Measurements from ENCODE around the gene SPTBN1. TPM values are rescaled to one million over a fixed set of nuclear protein-coding genes. Genes with fewer than 3 reads are reported as not detected.
A peak's percentile ranks its signal among the peaks of the same experiment; 100 is the strongest.

The SPTBN1 gene
- total RNA-seq (2014; rRNA removed; shearing (Covaris generic)), result 189 and 204 TPM in 2 replicates
- polyA plus RNA-seq (2016; fragmentation: Nextera tagmentation; extraction: Ambion mirVana), result 58.1 and 59.1 TPM in 2 replicates
- long read RNA-seq, partial matches to known transcripts, result 27 of 28 reads
- long read RNA-seq, other reads (novel, unspliced or antisense), result 0 of 28 reads

DNA sequence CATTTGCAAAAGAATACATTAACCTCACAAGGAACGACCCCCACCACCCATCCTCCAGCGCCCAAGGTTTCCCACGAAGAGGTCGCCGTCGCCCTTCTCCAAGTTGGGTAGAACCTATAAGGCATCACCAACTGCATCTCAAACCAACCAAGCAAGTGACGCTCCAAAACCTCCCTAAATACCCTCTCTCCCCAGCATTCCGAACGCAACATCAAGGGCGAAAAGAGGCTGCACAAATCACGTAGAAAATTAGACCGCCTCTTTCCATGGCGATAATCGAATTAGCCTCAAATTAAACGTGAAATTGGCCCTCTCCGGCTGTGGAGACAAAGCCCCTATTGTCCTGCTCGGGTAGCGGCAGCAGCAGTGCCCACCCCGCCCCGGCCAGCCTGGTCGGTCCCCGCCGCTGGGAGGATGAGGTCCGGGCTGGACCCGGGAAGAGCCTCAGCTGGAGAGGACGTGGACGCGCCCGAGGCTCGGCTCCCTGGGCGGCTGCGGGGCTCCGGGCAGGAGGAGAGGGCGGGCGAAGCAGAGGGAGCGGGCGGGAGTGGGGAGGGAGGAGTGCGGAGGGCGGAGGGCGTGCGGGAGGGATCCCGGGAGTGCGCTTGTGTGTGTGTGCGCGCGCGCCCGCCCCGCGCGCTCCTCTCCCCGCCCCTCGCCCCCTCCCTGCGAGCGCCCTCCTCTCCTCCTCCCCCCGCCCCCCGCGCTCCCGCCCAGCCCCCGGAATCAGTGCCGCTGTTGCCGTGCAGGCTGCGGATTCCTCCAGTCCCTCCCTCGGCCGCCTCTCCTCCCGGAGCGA is at the start of gene SPTBN1:
SPTBN1 (plus strand) TSS at position 765 of the 799 bp plus-strand sequence. CDS start 70,092 bp downstream, outside the sequence.
- H3K27ac Mint-ChIP-seq, result peak within 1 kb of the TSS; percentile 44; the same call in 1 of the 2 replicates
- H3K27ac ChIP-seq (ENCODE audit: low read depth), result peak within 1 kb of the TSS; percentile 83; the same call in 1 of the 2 replicates
- peak; percentile 69 for ATAC-seq

More for the DNA sequence above, at the start of gene SPTBN1:
- Histone ChIP-seq H3K27me3 (ENCODE audit: insufficient read depth) (peaks cover 10% of the 10 kb centered on the region), H3K4me3 (peak within 1 kb of the TSS; percentile 96), H4K20me1 (replicated peaks; ENCODE audit: insufficient read depth) (peaks cover 14% of the 10 kb centered on the region), H3K79me2 (replicated peaks; ENCODE audit: insufficient read depth) (peaks cover 29% of the 10 kb centered on the region), H3K36me3 (ENCODE audit: insufficient read depth) (no peaks in the 10 kb centered on the region), H3K9me2 (ENCODE audit: insufficient read depth) (no peaks in the 10 kb centered on the region), H2AFZ (peak within 1 kb of the TSS; percentile 96), H3K4me2 (peak within 1 kb of the TSS; percentile 98), H3F3A (replicated peaks; ENCODE audit: low read depth) (0 out of 2 replicates have a peak, but pooled peaks cover 6% of the 10 kb centered on the region), H3K4me1 (ENCODE audit: insufficient read depth) (peaks cover 26% of the 10 kb centered on the region)
- Mint-ChIP-seq H3K4me1 (peaks cover 36% of the 10 kb centered on the region), H3K27me3 (ENCODE audit: insufficient read depth, low read depth, poor library complexity) (peaks cover 13% of the 10 kb centered on the region), H3K9me3 (no peaks in the 10 kb centered on the region), H3K36me3 (ENCODE audit: low read depth) (no peaks in the 10 kb centered on the region), H3K4me3 (peak within 1 kb of the TSS; percentile 90)
- DNase-seq (ENCODE audit: low spot score), result peak; percentile 92
- TF ChIP-seq, protein P1, sequence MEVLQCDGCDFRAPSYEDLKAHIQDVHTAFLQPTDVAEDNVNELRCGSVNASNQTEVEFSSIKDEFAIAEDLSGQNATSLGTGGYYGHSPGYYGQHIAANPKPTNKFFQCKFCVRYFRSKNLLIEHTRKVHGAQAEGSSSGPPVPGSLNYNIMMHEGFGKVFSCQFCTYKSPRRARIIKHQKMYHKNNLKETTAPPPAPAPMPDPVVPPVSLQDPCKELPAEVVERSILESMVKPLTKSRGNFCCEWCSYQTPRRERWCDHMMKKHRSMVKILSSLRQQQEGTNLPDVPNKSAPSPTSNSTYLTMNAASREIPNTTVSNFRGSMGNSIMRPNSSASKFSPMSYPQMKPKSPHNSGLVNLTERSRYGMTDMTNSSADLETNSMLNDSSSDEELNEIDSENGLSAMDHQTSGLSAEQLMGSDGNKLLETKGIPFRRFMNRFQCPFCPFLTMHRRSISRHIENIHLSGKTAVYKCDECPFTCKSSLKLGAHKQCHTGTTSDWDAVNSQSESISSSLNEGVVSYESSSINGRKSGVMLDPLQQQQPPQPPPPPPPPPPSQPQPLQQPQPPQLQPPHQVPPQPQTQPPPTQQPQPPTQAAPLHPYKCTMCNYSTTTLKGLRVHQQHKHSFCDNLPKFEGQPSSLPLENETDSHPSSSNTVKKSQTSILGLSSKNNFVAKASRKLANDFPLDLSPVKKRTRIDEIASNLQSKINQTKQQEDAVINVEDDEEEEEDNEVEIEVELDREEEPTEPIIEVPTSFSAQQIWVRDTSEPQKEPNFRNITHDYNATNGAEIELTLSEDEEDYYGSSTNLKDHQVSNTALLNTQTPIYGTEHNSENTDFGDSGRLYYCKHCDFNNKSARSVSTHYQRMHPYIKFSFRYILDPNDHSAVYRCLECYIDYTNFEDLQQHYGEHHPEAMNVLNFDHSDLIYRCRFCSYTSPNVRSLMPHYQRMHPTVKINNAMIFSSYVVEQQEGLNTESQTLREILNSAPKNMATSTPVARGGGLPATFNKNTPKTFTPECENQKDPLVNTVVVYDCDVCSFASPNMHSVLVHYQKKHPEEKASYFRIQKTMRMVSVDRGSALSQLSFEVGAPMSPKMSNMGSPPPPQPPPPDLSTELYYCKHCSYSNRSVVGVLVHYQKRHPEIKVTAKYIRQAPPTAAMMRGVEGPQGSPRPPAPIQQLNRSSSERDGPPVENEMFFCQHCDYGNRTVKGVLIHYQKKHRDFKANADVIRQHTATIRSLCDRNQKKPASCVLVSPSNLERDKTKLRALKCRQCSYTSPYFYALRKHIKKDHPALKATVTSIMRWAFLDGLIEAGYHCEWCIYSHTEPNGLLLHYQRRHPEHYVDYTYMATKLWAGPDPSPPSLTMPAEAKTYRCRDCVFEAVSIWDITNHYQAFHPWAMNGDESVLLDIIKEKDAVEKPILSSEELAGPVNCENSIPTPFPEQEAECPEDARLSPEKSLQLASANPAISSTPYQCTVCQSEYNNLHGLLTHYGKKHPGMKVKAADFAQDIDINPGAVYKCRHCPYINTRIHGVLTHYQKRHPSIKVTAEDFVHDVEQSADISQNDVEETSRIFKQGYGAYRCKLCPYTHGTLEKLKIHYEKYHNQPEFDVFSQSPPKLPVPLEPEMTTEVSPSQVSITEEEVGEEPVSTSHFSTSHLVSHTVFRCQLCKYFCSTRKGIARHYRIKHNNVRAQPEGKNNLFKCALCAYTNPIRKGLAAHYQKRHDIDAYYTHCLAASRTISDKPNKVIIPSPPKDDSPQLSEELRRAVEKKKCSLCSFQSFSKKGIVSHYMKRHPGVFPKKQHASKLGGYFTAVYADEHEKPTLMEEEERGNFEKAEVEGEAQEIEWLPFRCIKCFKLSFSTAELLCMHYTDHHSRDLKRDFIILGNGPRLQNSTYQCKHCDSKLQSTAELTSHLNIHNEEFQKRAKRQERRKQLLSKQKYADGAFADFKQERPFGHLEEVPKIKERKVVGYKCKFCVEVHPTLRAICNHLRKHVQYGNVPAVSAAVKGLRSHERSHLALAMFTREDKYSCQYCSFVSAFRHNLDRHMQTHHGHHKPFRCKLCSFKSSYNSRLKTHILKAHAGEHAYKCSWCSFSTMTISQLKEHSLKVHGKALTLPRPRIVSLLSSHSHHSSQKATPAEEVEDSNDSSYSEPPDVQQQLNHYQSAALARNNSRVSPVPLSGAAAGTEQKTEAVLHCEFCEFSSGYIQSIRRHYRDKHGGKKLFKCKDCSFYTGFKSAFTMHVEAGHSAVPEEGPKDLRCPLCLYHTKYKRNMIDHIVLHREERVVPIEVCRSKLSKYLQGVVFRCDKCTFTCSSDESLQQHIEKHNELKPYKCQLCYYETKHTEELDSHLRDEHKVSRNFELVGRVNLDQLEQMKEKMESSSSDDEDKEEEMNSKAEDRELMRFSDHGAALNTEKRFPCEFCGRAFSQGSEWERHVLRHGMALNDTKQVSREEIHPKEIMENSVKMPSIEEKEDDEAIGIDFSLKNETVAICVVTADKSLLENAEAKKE (CRISPR knock-in tag; IDR thresholded peaks at IDR 0.05), result no peak
- peak; percentile 69 for TF ChIP-seq POLR2AphosphoS5 (IDR thresholded peaks at IDR 0.05; ENCODE audit: low read depth)
- TF ChIP-seq, protein P2, sequence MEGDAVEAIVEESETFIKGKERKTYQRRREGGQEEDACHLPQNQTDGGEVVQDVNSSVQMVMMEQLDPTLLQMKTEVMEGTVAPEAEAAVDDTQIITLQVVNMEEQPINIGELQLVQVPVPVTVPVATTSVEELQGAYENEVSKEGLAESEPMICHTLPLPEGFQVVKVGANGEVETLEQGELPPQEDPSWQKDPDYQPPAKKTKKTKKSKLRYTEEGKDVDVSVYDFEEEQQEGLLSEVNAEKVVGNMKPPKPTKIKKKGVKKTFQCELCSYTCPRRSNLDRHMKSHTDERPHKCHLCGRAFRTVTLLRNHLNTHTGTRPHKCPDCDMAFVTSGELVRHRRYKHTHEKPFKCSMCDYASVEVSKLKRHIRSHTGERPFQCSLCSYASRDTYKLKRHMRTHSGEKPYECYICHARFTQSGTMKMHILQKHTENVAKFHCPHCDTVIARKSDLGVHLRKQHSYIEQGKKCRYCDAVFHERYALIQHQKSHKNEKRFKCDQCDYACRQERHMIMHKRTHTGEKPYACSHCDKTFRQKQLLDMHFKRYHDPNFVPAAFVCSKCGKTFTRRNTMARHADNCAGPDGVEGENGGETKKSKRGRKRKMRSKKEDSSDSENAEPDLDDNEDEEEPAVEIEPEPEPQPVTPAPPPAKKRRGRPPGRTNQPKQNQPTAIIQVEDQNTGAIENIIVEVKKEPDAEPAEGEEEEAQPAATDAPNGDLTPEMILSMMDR (conservative IDR thresholded peaks at IDR 0.05; ENCODE audit: low read depth in 2 of 2), result no peak

All from GM23338 (cell line).